ENCODE measurements around the gene PDE6B. TPM values are rescaled to one million over a fixed set of nuclear protein-coding genes. Genes with fewer than 3 reads are reported as not detected.

PDE6B gene
- total RNA-seq, 1 experiment from 2014 or later = 0.10 TPM

- Histone ChIP-seq H3K9me3 (no peaks in the 10 kb centered on the region), H3K4me3 (no peak overlapping the region), H3K36me3 (no peaks in the 10 kb centered on the region), H3K27me3 (no peaks in the 10 kb centered on the region)
- DNase-seq = no peak
Observed at GRCh38 chr4:647481-647880, 22.1 kb downstream of the PDE6B start.

- H3K36me3 ChIP-seq = no peaks in the 10 kb centered on the region
- no peak overlapping the region for H3K4me3 ChIP-seq
- no peaks in the 10 kb centered on the region for H3K9me3 ChIP-seq
- DNase-seq = no peak
- H3K27me3 ChIP-seq = no peaks in the 10 kb centered on the region
Observed at GRCh38 chr4:648579-649292, 23.4 kb downstream of the PDE6B start.

GRCh38 chr4:649293-649625 is 23.9 kb downstream of the PDE6B start:
- no peaks in the 10 kb centered on the region for H3K9me3 ChIP-seq
- no peak for DNase-seq
- H3K36me3 ChIP-seq = no peaks in the 10 kb centered on the region
- no peaks in the 10 kb centered on the region for H3K27me3 ChIP-seq
- no peak overlapping the region for H3K4me3 ChIP-seq

GRCh38 chr4:649751-650310 is 24.5 kb downstream of the PDE6B start:
- Histone ChIP-seq H3K9me3 (no peaks in the 10 kb centered on the region), H3K27me3 (no peaks in the 10 kb centered on the region), H3K4me3 (no peak overlapping the region), H3K36me3 (no peaks in the 10 kb centered on the region)
- DNase-seq = no peak

GRCh38 chr4:650461-650860 is 25.1 kb downstream of the PDE6B start:
- DNase-seq = no peak
- H3K4me3 ChIP-seq = no peak overlapping the region
- no peaks in the 10 kb centered on the region for H3K9me3 ChIP-seq
- H3K27me3 ChIP-seq = no peaks in the 10 kb centered on the region
- no peaks in the 10 kb centered on the region for H3K36me3 ChIP-seq

GRCh38 chr4:650951-651883 is 25.8 kb downstream of the PDE6B start:
- no peaks in the 10 kb centered on the region for H3K36me3 ChIP-seq
- DNase-seq = no peak
- H3K27me3 ChIP-seq = no peaks in the 10 kb centered on the region
- no peak overlapping the region for H3K4me3 ChIP-seq
- no peaks in the 10 kb centered on the region for H3K9me3 ChIP-seq

GRCh38 chr4:651884-652642 is 26.7 kb downstream of the PDE6B start:
- Histone ChIP-seq H3K27me3 (no peaks in the 10 kb centered on the region), H3K36me3 (no peaks in the 10 kb centered on the region), H3K9me3 (no peaks in the 10 kb centered on the region), H3K4me3 (no peak overlapping the region)
- no peak for DNase-seq

- H3K4me3 ChIP-seq = no peak overlapping the region
- H3K27me3 ChIP-seq = no peaks in the 10 kb centered on the region
- no peaks in the 10 kb centered on the region for H3K9me3 ChIP-seq
- no peaks in the 10 kb centered on the region for H3K36me3 ChIP-seq
- DNase-seq = no peak
Observed at GRCh38 chr4:653080-653821, 27.9 kb downstream of the PDE6B start.

- Histone ChIP-seq H3K27me3 (no peaks in the 10 kb centered on the region), H3K4me3 (no peak overlapping the region)
- no peak for DNase-seq
Observed at GRCh38 chr4:653831-654502, 28.6 kb downstream of the PDE6B start.

GRCh38 chr4:654503-654845 is 29.1 kb downstream of the PDE6B start:
- H3K27me3 ChIP-seq = no peaks in the 10 kb centered on the region
- no peaks in the 10 kb centered on the region for H3K36me3 ChIP-seq
- no peak for DNase-seq
- H3K9me3 ChIP-seq = no peaks in the 10 kb centered on the region
- H3K4me3 ChIP-seq = no peak overlapping the region

More at GRCh38 chr4:653831-654502, 28.6 kb downstream of the PDE6B start:
- no peaks in the 10 kb centered on the region for H3K36me3 ChIP-seq
- no peaks in the 10 kb centered on the region for H3K9me3 ChIP-seq

- DNase-seq = no peak
- H3K27me3 ChIP-seq = no peaks in the 10 kb centered on the region
- H3K36me3 ChIP-seq = no peaks in the 10 kb centered on the region
- no peaks in the 10 kb centered on the region for H3K9me3 ChIP-seq
- no peak overlapping the region for H3K4me3 ChIP-seq
Observed at GRCh38 chr4:654871-655463, 29.6 kb downstream of the PDE6B start.

GRCh38 chr4:655464-656151 is 30.2 kb downstream of the PDE6B start:
- Histone ChIP-seq H3K9me3 (no peaks in the 10 kb centered on the region), H3K36me3 (no peaks in the 10 kb centered on the region), H3K4me3 (no peak overlapping the region), H3K27me3 (no peaks in the 10 kb centered on the region)
- DNase-seq = no peak

GRCh38 chr4:656436-657337 is 31.3 kb downstream of the PDE6B start:
- no peak overlapping the region for H3K4me3 ChIP-seq
- H3K27me3 ChIP-seq = no peaks in the 10 kb centered on the region
- no peak for DNase-seq
- no peaks in the 10 kb centered on the region for H3K9me3 ChIP-seq
- H3K36me3 ChIP-seq = no peaks in the 10 kb centered on the region

GRCh38 chr4:657338-657833 is 32.0 kb downstream of the PDE6B start:
- H3K4me3 ChIP-seq = no peak overlapping the region
- no peaks in the 10 kb centered on the region for H3K36me3 ChIP-seq
- no peak for DNase-seq
- no peaks in the 10 kb centered on the region for H3K27me3 ChIP-seq
- no peaks in the 10 kb centered on the region for H3K9me3 ChIP-seq

All from MG63 (cell line).